COLO829 (cell line): ENCODE results near the gene ZGPAT.

Experiments used
- DNase-seq: peaks from one replicate; pipeline ENCODE4 v3.0.0; 2012; ENCODE audit warnings: low spot score

ZGPAT gene

DNA sequence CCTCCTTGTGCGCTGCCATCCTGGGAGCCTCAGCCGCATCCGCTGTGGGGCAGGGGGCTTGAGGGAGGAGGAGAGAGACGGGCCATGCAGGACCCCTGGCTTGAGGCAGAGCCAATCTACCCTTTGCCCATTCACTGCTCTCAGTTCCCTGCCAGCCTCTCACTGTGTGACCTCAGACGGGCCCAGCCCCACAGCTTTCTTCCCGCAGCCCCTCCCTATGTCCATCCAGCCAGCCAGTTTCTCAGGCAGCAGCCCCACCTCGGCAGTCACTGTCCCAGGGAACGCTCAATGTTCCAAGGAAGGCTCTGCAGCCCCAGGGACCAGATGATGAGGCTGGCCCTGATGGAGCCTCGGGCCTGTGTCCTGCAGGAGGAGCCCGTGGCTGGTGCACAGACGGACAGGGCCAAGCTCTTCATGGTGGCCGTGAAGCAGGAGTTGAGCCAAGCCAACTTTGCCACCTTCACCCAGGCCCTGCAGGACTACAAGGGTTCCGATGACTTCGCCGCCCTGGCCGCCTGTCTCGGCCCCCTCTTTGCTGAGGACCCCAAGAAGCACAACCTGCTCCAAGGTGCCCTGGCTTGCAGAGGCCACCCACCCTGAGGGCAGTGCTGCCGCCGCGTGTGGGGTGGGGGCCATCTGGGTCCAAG, 15.3 kb upstream of the ZGPAT start:
- no peak for DNase-seq

- DNase-seq: no peak
Measured at GRCh38 chr20:63693083-63693732, 14.6 kb upstream of the ZGPAT start.

- DNase-seq: no peak
Measured at GRCh38 chr20:63693733-63694583, 13.9 kb upstream of the ZGPAT start.

DNA sequence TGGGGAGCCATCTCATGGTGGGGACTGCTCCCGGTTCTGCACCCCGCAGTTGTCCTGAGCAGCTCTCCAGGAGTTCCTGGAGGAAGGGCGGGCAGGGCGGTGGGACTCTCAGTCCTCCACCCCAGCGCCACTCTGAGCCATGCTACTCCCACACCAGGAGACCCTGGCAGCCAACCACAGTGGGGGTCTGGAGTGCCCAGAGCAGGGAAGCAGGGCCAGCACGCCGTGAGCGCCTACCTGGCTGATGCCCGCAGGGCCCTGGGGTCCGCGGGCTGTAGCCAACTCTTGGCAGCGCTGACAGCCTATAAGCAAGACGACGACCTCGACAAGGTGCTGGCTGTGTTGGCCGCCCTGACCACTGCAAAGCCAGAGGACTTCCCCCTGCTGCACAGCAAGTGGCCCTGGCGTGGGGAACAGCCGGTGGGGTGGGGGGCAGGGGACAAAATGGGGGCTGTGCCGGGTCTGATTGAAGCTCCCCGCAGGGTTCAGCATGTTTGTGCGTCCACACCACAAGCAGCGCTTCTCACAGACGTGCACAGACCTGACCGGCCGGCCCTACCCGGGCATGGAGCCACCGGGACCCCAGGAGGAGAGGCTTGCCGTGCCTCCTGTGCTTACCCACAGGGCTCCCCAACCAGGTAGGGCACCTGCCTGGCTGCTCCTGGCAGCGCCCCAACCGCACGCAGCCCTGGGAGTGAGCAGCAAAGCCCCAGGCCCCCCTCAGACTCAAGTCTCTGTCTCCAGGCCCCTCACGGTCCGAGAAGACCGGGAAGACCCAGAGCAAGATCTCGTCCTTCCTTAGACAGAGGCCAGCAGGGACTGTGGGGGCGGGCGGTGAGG, 13.0 kb upstream of the ZGPAT start:
- no peak for DNase-seq

- no peak for DNase-seq
Measured at GRCh38 chr20:63695424-63696305, 12.2 kb upstream of the ZGPAT start.

- DNase-seq: no peak
Measured at GRCh38 chr20:63696306-63696627, 11.6 kb upstream of the ZGPAT start.

- no peak for DNase-seq
Measured at GRCh38 chr20:63696628-63697356, 11.0 kb upstream of the ZGPAT start, which contains the start of gene TNFRSF6B. Gene TNFRSF6B, plus strand, starts transcription at chr20:63696652. Its CDS starts 116 bp downstream, at chr20:63696768.

DNA sequence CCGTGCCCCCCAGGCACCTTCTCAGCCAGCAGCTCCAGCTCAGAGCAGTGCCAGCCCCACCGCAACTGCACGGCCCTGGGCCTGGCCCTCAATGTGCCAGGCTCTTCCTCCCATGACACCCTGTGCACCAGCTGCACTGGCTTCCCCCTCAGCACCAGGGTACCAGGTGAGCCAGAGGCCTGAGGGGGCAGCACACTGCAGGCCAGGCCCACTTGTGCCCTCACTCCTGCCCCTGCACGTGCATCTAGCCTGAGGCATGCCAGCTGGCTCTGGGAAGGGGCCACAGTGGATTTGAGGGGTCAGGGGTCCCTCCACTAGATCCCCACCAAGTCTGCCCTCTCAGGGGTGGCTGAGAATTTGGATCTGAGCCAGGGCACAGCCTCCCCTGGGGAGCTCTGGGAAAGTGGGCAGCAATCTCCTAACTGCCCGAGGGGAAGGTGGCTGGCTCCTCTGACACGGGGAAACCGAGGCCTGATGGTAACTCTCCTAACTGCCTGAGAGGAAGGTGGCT, 10.4 kb upstream of the ZGPAT start:
- no peak for DNase-seq

GRCh38 chr20:63697868-63698545, 9.8 kb upstream of the ZGPAT start:
- DNase-seq: no peak

DNA sequence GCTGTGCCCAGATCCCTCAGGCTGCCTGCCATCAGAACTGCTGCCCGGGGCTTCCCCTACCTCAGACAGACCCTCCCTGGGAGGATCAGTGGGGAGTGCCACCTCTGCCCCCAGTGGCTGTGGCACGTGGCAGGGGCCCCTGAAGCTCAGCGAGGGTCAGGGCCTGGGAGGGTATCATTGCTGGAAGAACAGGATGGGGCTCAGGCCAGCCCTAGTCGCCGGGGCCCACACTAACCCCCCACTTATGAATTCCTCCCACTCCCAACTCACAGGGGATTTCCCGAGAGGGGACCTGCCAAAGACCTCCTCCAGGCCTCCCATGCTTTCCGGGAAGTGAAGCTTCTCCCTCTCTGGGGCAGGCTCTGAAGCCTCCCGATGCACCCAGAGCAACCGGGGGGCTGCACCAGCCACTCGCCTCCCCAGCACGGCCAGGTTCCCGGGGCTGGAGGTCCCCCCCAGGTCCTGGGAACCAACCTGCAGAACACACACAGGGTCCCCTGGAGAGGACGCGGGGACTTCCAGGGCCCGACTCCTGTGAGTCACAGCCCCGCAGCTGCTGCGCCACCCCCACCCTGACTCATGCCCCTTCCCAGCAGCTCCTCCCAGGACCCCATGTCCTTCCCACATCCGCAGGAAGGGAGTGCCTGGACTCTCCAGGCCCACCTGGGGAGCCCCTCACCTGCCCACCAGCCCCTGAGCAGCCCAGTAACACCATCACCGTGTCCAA, 8.9 kb upstream of the ZGPAT start:
- DNase-seq: no peak

DNA sequence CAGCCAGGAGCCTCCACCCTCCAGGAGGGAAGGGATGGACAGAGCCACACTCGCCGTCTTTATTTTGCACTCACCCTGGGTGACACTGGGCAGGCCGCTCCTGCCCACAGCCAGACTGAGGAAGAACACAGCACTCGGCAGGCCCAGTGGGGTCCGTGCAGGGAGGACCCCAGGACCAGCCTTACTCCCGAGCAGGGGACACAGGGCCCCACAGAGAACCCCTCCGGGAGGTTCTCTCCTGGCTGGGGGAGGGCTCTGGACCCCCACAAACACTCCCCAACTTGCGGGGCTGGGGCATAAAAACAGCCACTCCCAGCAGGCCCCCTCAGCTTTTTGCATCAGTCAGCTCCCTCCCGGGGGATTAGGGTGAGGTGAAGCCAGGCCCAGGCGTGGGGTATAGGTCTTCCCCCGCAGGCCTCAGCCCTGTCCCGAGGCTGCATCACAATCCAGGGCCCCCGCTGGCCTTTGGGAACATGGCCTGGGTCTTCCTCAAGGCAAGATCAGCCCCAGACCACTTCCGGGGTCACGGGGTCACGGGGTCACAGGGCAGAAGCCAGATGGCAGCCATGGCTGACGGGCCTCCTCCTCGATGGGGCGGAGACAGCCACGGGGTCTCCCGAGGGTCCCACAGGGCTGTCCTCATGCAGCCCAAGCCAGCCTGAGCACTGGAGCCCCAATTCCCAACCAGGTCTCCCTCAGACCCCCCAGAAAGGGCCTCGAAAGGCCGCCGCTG, 8.2 kb upstream of the ZGPAT start:
- no peak for DNase-seq

GRCh38 chr20:63700199-63701050, 7.4 kb upstream of the ZGPAT start:
- no peak for DNase-seq

- no peak for DNase-seq
Measured at GRCh38 chr20:63701051-63701328, 6.8 kb upstream of the ZGPAT start.

DNA sequence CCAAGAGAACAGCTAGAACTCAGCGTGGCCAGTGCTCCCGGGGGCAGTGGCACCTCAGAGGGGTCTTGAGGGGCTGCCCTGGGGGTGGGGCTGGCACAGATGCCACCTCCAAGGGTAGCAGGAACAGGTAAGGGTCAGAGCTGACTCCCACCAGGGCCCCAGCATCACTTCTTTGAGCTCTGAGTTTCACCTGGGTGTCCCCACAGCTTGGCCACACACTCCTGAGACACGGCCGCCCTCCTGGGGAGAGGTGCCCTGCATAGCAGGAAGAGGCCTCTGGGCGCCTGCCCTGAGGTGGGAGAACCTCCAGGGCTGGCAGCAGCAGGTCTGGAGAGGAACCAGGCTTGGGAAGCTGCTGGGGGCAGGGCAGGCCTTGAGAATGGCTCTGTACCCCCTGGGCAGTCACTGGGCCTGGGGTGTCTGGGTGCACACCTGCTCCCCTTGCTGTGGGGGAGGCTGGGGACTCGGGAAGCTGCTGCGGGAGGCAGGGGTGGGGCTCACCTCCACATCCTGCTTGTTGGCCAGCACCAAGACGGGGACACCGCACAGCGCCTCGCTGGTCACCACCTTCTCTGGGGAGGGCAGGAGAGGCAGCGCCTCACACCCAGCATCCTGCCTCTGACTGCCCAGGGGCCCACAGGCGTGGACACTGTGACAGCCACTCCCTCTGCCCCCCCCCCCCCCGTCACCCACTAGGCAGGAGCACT, 6.4 kb upstream of the ZGPAT start:
- no peak for DNase-seq

GRCh38 chr20:63702036-63702665, 5.7 kb upstream of the ZGPAT start:
- no peak for DNase-seq

- DNase-seq: no peak
Measured at GRCh38 chr20:63702751-63703470, 4.9 kb upstream of the ZGPAT start.
